ENCODE measurements around the gene WNT11.

Gene WNT11

GRCh38 chr11:76210931-76211851, 4.9 kb upstream of the WNT11 start:
- POLR2A ChIA-PET (ENCODE audit: low non-redundant PET): no interaction called here
- CTCF ChIA-PET: interaction anchor here (0.8 to 5.3 kb wide), 4 partner anchors 23 to 109 kb away, joined by 3 to 87 read pairs (median 3); no protein-coding TSS in a partner anchor
- H3K27ac ChIP-seq: no peak overlapping the region
- DNase-seq (ENCODE audit: low spot score): no peak
- TF ChIP-seq CTCF (conservative IDR thresholded peaks at IDR 0.05; ENCODE audit: low read depth): no peak

- ChIA-PET CTCF (interaction anchor here (0.6 to 5.3 kb wide), 5 partner anchors 8 to 116 kb away, joined by 3 to 87 read pairs (median 3); no protein-coding TSS in a partner anchor), POLR2A (ENCODE audit: low non-redundant PET) (no interaction called here)
- no peak overlapping the region for H3K27ac ChIP-seq
- no peak for TF ChIP-seq CTCF (conservative IDR thresholded peaks at IDR 0.05; ENCODE audit: low read depth)
- peak; percentile 49 for DNase-seq (ENCODE audit: low spot score)
Measured at GRCh38 chr11:76209973-76210930, 4.0 kb upstream of the WNT11 start.

GRCh38 chr11:76209375-76209972, 3.2 kb upstream of the WNT11 start:
- ChIA-PET POLR2A (ENCODE audit: low non-redundant PET) (no interaction called here), CTCF (interaction anchor here (0.5 to 5.3 kb wide), 12 partner anchors 9 to 651 kb away, joined by 3 to 87 read pairs (median 6); no protein-coding TSS in a partner anchor)
- no peak for TF ChIP-seq CTCF (conservative IDR thresholded peaks at IDR 0.05; ENCODE audit: low read depth)
- peak overlapping the region; percentile 11; the same call in 1 of the 2 replicates for H3K27ac ChIP-seq
- no peak for DNase-seq (ENCODE audit: low spot score)

- DNase-seq (ENCODE audit: low spot score): peak; percentile 55
- H3K27ac ChIP-seq: peak overlapping the region; percentile 11; the same call in 1 of the 2 replicates
- POLR2A ChIA-PET (ENCODE audit: low non-redundant PET): no interaction called here
- peak; percentile 90 for TF ChIP-seq CTCF (conservative IDR thresholded peaks at IDR 0.05; ENCODE audit: low read depth)
- CTCF ChIA-PET: interaction anchor here (0.5 to 5.3 kb wide), 23 partner anchors 10 to 821 kb away, joined by 3 to 87 read pairs (median 5); no protein-coding TSS in a partner anchor
Measured at GRCh38 chr11:76208438-76209374, 2.4 kb upstream of the WNT11 start.

- no peak overlapping the region for H3K27ac ChIP-seq
- POLR2A ChIA-PET (ENCODE audit: low non-redundant PET): no interaction called here
- TF ChIP-seq CTCF (conservative IDR thresholded peaks at IDR 0.05; ENCODE audit: low read depth): peak; percentile 97
- CTCF ChIA-PET: interaction anchor here (0.5 to 5.3 kb wide), 26 partner anchors 10 to 1787 kb away, joined by 3 to 87 read pairs (median 4); no protein-coding TSS in a partner anchor
- DNase-seq (ENCODE audit: low spot score): peak; percentile 84
Measured at GRCh38 chr11:76207642-76208401, 1.5 kb upstream of the WNT11 start.
